ENCODE results near the gene KRTAP9-7. TPM values are rescaled to one million over a fixed set of nuclear protein-coding genes. Genes with fewer than 3 reads are reported as not detected.

Gene KRTAP9-7
- total and polyA plus RNA-seq, 4 donors = not detected

- no peaks in the 10 kb centered on the region for H3K9me3 ChIP-seq (ENCODE audit: control insufficient read depth in 4 of 4, low read length in 3 of 4)
- peaks cover 0 to 8% (median 0%) of the 10 kb centered on the region in 4 donors for H3K27me3 ChIP-seq (ENCODE audit: control insufficient read depth in 4 of 4, insufficient read depth in 4 of 4, low read length in 3 of 4)
- H3K36me3 ChIP-seq (ENCODE audit: control insufficient read depth in 4 of 4, insufficient read depth in 3 of 4, low read depth in 1 of 4, low read length in 3 of 4) = no peaks in the 10 kb centered on the region
- H3K4me3 ChIP-seq (ENCODE audit: low read depth in 1 of 3, low read length in 3 of 3) = no peak overlapping the region
- no peak overlapping the region for H3K27ac ChIP-seq (ENCODE audit: low read depth in 1 of 2, low read length in 2 of 2)
- H3K9ac ChIP-seq (ENCODE audit: low read depth in 1 of 2, low read length in 2 of 2) = no peak overlapping the region
- 87% methylated on average over 2 of the region's 2 CpGs for WGBS
- no peaks in the 10 kb centered on the region for H3K4me1 ChIP-seq (ENCODE audit: control insufficient read depth in 4 of 4, insufficient read depth in 4 of 4, low read length in 3 of 4)
- DNase-seq (ENCODE audit: low spot score) = no peak
- TF ChIP-seq ZBTB33 (IDR thresholded peaks at IDR 0.05) (no peak), CTCF (IDR thresholded peaks at IDR 0.05; ENCODE audit: low read depth, low read length, missing input control) (no peak), ATF3 (IDR thresholded peaks at IDR 0.05) (no peak), JUND (IDR thresholded peaks at IDR 0.05) (no peak)
Observed at GRCh38 chr17:41263212-41263611, 12.3 kb upstream of the KRTAP9-7 start.

GRCh38 chr17:41264599-41264998 is 10.9 kb upstream of the KRTAP9-7 start:
- DNase-seq (ENCODE audit: low spot score) = no peak
- no peak for TF ChIP-seq RAD21 (IDR thresholded peaks at IDR 0.05)
- TF ChIP-seq REST (IDR thresholded peaks at IDR 0.05) = no peak
- no peak for TF ChIP-seq RXRA (IDR thresholded peaks at IDR 0.05)
- TF ChIP-seq FOXA2 (IDR thresholded peaks at IDR 0.05) = no peak
- no peak for TF ChIP-seq TAF1 (conservative IDR thresholded peaks at IDR 0.05)
- TF ChIP-seq EGR1 (IDR thresholded peaks at IDR 0.05; ENCODE audit: low read depth in 2 of 2) = no peak
- TF ChIP-seq CTCF (IDR thresholded peaks at IDR 0.05; ENCODE audit: low read depth, low read length, missing input control) = no peak
- no peak for TF ChIP-seq JUND (IDR thresholded peaks at IDR 0.05)
- no peak for TF ChIP-seq YY1 (IDR thresholded peaks at IDR 0.05)
- no peak for TF ChIP-seq ZBTB33 (IDR thresholded peaks at IDR 0.05)
- no peak for TF ChIP-seq SP1 (IDR thresholded peaks at IDR 0.05)
- no peak for TF ChIP-seq MAX (IDR thresholded peaks at IDR 0.05)
- TF ChIP-seq NR2F2 (IDR thresholded peaks at IDR 0.05) = no peak
- no peak for TF ChIP-seq HNF4G (IDR thresholded peaks at IDR 0.05)
- TF ChIP-seq FOXA1 (IDR thresholded peaks at IDR 0.05) = no peak
- TF ChIP-seq HNF4A (conservative IDR thresholded peaks at IDR 0.05) = no peak
- no peak for TF ChIP-seq ATF3 (IDR thresholded peaks at IDR 0.05)
- TF ChIP-seq GABPA (IDR thresholded peaks at IDR 0.05 in 1 of 2, conservative IDR thresholded peaks at IDR 0.05 in 1 of 2) = no peak
- H3K27me3 ChIP-seq (ENCODE audit: control insufficient read depth in 4 of 4, insufficient read depth in 4 of 4, low read length in 3 of 4) = peaks cover 0 to 8% (median 0%) of the 10 kb centered on the region in 4 donors
- 61% methylated on average over 3 of the region's 3 CpGs for WGBS
- H3K27ac ChIP-seq (ENCODE audit: low read depth in 1 of 2, low read length in 2 of 2) = no peak overlapping the region
- no peak overlapping the region for H3K9ac ChIP-seq (ENCODE audit: low read depth in 1 of 2, low read length in 2 of 2)
- no peak overlapping the region for H3K4me3 ChIP-seq (ENCODE audit: low read depth in 1 of 3, low read length in 3 of 3)
- H3K4me1 ChIP-seq (ENCODE audit: control insufficient read depth in 4 of 4, insufficient read depth in 4 of 4, low read length in 3 of 4) = no peaks in the 10 kb centered on the region
- H3K9me3 ChIP-seq (ENCODE audit: control insufficient read depth in 4 of 4, low read length in 3 of 4) = no peaks in the 10 kb centered on the region
- no peaks in the 10 kb centered on the region for H3K36me3 ChIP-seq (ENCODE audit: control insufficient read depth in 4 of 4, insufficient read depth in 3 of 4, low read depth in 1 of 4, low read length in 3 of 4)
